ENCODE data around the gene PFN2.

PFN2 gene

GRCh38 chr3:149919509-149919908, 51.2 kb downstream of the PFN2 start:
- Histone ChIP-seq H3K36me3 (ENCODE audit: low read length) (peaks cover 13% of the 10 kb centered on the region; the same call in 1 of the 2 replicates), H3K9me3 (ENCODE audit: insufficient read depth, low read length) (no peaks in the 10 kb centered on the region), H4K20me1 (ENCODE audit: low read depth, low read length) (no peaks in the 10 kb centered on the region), H3F3A (ENCODE audit: insufficient read depth) (no peaks in the 10 kb centered on the region), H3K79me2 (ENCODE audit: insufficient read depth, low read length) (no peaks in the 10 kb centered on the region), H3K4me3 (ENCODE audit: insufficient read depth, low read length, poor library complexity, severe bottlenecking) (no peak overlapping the region), H2AFZ (ENCODE audit: low read depth, low read length, severe bottlenecking) (no peak overlapping the region), H3K9me2 (replicated peaks; ENCODE audit: insufficient read depth, low read length) (no peaks in the 10 kb centered on the region), H3K27ac (ENCODE audit: low read depth, low read length) (no peak overlapping the region), H3K4me2 (ENCODE audit: low read depth, low read length, poor library complexity, severe bottlenecking) (no peak overlapping the region), H3K27me3 (ENCODE audit: low read length) (no peaks in the 10 kb centered on the region), H3K9ac (ENCODE audit: low read length) (no peak overlapping the region)
- TF ChIP-seq CTCF (IDR thresholded peaks at IDR 0.05; ENCODE audit: insufficient read depth, low read length, poor library complexity, severe bottlenecking): no peak
- no peak for TF ChIP-seq EZH2phosphoT487 (conservative IDR thresholded peaks at IDR 0.05; ENCODE audit: low read length)

GRCh38 chr3:149917124-149917667, 53.5 kb downstream of the PFN2 start:
- H3K9ac ChIP-seq (ENCODE audit: low read length): no peak overlapping the region
- H3K27me3 ChIP-seq (ENCODE audit: low read length): no peaks in the 10 kb centered on the region
- TF ChIP-seq CTCF (IDR thresholded peaks at IDR 0.05; ENCODE audit: insufficient read depth, low read length, poor library complexity, severe bottlenecking) (no peak), EZH2phosphoT487 (conservative IDR thresholded peaks at IDR 0.05; ENCODE audit: low read length) (no peak)
- no peak overlapping the region for H2AFZ ChIP-seq (ENCODE audit: low read depth, low read length, severe bottlenecking)
- H3K79me2 ChIP-seq (ENCODE audit: insufficient read depth, low read length): no peaks in the 10 kb centered on the region
- no peaks in the 10 kb centered on the region for H3K9me3 ChIP-seq (ENCODE audit: insufficient read depth, low read length)
- no peaks in the 10 kb centered on the region; the same call in 1 of the 2 replicates for H3F3A ChIP-seq (ENCODE audit: insufficient read depth)
- no peak overlapping the region for H3K4me3 ChIP-seq (ENCODE audit: insufficient read depth, low read length, poor library complexity, severe bottlenecking)
- H3K4me2 ChIP-seq (ENCODE audit: low read depth, low read length, poor library complexity, severe bottlenecking): peak overlapping the region; percentile 17
- H4K20me1 ChIP-seq (ENCODE audit: low read depth, low read length): no peaks in the 10 kb centered on the region
- H3K27ac ChIP-seq (ENCODE audit: low read depth, low read length): peak overlapping the region; percentile 8
- H3K36me3 ChIP-seq (ENCODE audit: low read length): peaks cover 12% of the 10 kb centered on the region; the same call in 1 of the 2 replicates
- no peaks in the 10 kb centered on the region for H3K9me2 ChIP-seq (replicated peaks; ENCODE audit: insufficient read depth, low read length)

All from SU-DHL-6 (cell line).